HG02610 (cell line): Measurements from ENCODE around the gene CLCF1.

Experiments
- ATAC-seq: cut with Tn5 transposase; IDR thresholded peaks from one replicate; pipeline ENCODE4 v1.9.1; 2021; ENCODE audit warnings: mild to moderate bottlenecking, moderate library complexity; ENCODE audit not compliant: unreplicated experiment

Gene CLCF1

DNA sequence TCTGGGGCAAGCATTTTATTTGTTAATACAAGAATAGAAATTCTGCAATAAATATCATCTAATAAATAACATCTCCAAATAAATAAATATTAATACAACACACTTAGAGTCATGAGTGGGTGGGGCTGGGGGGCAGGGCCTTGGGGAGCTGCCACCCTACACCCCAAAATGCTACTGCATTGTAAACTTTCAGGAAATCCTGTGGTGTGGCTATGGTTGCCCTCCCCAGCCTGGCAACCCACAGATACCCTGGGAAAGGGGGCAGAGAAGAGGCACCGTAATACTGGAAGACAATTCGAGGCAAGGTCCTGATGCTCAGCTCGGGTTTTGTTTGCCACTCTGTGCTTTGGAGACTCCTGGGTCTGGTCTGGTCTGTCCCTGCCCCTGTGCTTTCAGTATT, 9.2 kb downstream of the CLCF1 start:
- ATAC-seq: no peak

DNA sequence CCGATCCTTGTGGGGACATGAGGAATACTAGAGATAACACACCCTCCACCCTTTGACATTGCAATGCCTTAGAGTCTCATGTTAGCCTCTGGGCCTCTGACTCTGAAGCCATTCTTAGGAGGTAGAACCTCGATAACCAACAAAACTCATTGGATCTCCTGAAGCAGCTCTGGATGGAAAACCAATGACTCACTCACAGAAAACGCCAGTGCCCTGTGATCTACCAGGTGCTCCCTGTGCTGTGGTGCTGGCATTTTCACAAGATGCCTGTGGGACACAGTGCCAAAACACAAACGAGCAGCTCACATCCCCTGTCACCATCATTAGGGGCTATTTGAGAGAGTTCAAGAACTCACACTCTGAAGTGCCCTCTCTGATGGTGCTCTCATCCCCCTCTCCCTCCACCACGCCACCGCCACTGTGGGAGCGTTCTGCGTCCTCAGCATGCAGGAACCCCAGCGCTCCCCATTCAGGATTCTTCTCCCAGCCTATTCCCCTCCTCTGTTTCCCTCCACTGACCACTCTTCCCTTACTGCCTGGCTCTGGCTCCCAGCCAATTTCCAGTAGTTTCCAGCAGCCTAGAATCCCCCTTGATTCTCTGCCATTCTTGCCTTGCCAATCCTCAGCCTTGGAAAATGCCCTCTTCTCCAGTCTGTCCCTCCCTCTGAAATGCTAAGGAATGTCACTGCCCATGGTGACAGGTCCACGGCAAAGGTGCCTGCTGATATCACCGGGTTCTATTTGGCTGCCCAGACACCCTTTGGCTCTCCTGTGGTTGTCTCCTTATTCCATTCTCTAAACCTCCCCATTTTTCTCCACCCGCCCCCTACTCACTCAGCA, 15.3 kb downstream of the CLCF1 start:
- ATAC-seq: no peak

DNA sequence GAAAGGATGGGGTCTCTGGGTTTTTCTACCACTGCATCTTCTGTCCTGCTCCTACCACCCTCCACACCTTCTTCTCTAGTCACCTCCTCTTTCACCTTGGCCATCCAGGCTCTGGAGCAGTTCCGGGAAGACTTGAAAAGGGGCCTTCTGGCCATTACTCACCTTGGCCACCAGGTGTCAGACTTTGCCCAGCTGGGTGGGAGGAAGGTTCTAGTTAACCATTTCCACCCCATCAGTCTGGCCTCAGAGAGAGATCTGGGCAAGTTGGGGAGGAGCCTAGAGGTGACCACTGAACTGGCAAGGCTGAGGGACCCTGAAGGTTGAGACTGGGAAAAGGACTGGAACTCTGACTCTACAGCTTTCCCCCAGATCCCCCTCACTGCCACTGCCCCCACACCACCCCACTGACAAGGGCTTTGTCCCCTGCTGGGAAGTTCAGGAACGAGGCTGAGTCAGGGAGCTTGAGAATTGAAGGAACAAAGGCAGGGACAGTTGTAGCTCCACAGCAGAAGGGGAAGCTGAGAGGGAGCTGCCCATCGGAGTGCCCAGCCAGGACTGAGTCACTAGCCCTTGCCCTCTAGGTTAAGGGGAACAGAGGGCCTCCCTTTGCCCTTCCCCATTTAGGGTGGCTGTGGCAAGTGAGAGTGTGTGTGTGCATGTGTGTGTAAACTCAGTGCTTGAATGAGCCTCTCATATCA, 16.4 kb downstream of the CLCF1 start:
- ATAC-seq: no peak

DNA sequence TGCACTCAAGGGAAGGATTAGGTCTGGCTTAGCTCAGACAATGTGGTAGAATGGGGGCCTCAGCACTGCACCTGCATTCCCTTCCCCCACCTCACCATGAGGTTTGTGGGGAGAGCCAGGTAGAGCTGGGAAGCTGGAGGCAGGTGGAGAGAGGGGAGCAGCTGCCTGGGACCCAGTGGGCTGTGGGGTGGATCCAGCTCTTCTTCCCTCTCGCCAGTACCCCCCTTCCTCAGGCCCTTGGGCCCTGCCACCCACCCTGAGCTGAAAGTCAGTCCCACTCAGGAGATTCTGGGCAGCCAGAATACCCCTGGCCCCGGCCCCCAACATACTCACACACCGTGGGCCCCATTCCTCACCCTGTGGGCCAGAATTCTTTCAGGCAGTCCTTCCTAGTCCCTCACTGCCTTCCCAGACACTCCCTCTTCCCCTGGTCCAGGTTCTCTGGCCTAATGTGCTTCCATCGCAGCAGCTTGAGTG, 17.0 kb downstream of the CLCF1 start:
- ATAC-seq: no peak

DNA sequence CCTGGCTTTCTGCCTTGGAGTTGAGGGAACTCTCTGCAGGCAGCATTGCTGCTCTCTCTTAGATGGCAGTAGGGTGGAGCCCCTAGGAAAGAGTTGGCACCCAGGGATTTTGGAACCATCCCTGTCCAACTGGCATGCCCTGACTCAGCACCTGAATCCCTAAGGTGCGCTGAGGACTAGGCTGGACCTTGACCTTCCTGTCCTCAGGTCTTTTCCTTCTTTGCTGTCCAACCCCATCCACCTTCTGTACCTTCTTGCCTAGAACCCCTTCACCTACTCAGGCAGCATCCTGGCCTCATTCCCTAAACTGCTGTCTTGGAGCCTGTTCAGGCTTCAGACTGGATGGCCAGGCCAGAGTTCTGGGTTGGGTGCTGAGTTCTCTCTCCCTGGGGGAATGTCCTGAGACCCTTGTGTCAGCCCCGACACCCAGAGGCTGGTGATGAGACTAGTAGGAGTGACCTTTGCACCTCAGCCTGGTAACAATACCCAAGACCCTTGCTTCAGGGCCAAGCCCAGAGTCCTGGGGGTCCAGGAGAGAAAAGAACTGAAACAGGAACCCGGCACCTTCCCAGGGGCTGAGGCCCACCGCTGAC, 17.5 kb downstream of the CLCF1 start:
- ATAC-seq: no peak

DNA sequence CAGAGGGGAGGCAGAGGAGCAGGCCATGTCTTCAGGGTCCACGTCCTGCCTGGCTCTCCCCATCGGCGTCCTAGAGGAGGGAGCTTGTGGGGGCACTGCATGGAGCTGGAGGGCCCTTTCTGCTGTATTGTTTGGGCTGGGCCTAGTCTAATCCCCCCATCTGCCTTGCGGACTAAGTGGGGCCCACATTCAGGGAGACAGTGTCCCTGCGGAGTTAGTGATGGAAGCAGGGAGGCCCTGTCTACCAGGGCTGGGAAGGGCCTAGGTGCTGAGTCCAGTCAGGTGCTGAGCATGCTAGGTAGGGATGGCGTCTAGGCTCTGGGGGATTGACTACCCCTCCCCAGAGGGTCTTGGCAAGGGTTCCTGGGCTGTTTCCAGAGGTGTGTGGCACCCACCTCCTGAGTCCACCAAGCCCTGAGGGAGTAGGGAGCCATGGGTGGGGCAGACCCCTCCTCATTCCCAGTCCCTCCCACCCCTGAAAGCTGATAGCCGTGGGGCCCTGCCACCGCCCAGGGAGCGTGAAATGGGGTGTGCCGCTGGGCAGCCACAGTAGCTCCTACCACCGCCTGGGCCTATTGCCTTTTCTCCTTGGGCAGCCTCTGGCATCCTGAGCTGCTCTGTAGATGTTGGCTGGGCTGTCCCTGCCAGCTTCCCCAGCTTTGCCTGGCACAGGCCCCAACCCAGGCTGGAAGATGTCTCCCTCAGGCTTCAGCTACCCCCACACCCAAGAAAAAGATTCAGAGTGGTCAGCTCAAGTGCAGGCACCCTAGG, 18.2 kb downstream of the CLCF1 start:
- ATAC-seq: no peak

DNA sequence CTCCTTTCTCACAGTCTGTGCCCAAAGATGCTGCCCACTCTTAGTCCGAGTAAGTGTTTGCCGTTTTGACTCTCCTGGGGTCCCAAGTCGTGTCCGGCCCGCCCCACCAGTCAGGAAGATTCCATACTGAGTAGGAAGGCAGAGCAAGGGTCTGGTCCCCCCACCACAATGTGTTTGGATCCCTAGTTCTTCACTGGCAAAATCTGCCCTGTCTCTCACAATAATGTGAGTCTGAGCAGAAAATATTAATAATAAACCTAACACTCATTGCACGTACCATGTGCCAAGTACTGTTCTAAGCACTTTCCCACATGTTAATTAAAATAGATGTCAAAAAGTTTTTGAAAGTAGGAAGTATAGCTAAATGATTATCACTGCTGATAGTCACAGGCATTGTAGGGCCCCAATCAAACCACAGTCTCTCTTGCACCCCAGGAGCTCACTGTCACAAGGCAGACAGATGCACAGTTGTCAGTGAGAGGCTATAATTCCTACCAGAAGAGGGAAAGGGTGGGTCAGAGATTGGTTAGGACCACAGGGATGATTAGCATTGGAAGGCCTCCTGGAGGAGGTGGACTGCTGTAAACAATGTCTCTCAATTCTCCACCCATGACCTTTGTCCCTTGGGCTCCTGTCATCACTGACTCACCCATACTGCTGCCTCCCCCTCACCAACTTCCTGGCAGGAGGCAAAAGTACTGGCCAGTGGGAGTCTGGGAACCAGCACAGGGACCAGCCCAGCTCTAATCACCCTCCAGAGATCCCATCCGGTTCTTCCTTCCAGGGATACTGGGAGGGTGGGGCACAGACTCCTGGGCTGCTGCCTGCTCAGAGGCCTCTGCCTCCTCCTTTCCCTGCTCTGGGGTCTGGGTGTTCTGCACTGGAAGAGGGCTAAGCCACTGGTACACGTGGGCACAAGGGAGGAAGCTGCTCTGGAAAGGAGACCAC, 19.0 kb downstream of the CLCF1 start:
- ATAC-seq: no peak

DNA sequence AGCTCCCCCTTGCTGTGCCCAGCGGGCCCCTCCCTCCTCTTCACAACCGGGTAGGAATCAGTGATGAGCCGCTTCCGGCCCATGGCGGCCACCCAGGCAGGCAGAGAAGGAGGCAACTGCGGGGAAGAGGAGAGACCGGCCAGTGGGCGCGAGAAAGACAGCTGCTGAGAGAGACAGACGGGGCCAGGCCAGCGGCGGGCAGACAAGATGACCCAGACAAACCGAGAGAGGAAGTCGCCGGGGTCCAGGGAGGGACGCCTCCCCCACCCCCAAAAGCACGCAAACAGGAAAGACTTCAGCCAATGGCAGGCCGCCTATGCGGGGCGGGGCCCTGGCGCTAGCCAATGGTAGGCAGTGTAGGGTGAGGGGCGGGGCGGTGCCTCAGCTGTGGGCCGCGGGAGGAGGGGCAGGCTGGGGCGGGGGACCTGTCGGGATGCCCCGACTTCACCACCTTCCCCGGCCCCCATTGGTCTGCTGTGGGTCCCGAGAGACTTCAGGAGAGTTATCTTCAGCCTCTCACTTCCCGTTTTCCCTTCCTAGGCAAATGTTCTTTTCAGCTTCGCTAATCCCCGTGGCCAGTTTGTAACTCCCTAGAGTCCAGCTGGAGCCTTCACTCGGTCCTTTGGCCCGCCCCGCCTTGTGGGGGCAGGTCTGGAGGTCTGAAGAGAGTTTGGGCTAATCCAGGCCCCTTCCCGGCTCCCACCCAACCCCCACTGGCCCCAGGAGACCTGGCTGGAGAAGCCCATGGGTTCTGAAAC, 19.9 kb downstream of the CLCF1 start, which contains the start of gene POLD4:
POLD4 (minus strand) TSS at position 230 of the 758 bp plus-strand sequence; CDS start at position 83, 147 bp downstream.
- peak; percentile 81 for ATAC-seq

DNA sequence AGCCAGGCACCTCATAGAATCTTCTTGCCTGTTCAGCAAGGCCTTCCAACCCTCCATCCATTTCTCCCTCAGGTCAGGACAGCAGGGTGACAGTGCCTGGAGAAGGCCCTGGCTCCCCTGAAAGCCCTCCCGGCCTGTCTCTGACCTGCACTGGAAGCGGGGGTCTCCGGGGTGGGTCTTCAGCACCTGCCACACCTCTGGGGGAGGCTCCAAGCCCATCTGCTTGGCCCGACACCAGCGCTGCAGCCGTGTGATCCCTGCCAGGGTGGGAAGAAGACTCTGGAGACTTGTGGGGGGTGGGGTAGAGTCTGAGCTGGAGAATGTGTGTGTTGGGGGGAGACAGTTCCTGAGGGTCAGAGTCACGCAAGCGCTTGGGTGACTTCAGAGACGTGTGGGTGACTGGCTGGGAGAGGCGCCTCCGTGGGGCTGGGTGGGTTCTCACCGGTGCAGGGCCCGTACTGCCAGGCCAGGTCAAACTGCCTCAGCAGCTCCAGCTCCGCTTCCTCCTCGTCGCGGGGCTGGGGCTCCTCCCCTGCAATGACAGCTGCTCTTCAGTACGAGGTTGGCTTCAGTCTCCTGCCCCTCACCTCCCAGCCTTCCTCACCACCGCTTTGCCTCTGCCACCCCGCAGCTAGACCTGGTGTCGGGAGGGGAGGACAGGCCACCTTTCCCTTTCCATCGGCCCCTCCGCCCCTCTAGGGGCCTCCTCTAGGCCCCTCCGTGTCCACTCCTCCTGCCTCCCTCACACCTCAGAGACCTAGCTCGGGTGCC, 20.7 kb downstream of the CLCF1 start:
- ATAC-seq: peak; percentile 15

DNA sequence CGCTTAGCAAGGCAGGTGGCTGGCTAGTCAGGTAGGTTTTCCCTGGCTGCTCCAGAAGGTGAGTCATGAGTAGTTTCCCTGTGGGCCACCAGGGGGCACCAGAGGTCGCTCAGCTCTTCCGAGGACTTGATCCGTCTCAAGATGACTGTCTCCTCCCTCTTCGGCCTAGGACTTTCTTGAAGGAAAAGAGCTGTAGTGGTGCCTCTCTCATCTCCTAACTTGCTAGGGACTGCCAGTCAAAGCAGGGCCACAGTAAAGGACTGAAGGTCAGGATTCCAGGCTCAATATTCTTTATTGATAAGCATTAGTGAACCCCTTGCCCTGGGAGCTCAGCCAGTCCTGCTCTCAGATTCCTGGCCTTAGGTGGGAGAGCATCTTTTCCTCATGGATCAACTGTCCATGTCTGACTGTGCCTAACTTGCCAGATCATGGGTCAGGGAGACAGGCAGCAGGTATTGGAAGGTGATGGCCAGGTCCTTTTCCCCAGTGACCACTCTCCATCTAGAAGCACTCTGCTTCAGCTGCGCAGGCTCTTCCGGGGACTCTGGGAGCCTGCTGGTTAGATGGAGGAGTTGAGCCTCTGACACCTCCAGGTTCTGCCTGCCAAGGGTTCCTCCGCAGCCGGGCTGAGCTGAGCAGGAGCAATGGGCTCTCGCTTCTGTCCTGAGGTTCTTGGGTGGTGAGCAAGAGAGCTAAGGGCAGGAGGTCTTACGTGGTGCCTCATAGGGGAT, 22.0 kb downstream of the CLCF1 start:
- ATAC-seq: no peak

DNA sequence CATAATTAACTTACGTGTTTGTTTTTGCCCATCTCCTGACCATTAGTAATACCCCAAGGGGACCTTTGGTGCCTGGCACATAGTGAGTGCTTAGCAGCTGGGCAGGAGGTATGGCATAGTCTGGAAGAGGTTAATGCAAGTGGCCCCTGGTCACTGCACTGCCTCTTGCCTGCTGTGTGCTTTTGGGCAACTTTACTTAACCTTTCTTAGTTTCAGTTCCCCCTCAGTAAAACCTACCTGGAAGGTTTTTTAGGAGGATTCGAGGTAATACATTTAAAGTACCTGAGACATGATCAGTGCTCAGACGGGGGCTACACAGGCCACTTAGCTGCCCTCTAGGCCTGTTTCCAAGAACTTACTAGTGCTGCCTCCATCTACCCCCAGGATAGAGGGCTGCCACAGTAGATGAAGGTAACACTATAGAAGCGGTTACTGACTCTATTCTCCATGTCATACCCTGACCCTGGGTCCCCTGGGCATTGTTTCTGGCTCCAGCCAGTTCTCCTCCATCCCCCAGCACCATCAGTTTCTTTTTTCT, 23.4 kb downstream of the CLCF1 start:
- ATAC-seq: no peak

DNA sequence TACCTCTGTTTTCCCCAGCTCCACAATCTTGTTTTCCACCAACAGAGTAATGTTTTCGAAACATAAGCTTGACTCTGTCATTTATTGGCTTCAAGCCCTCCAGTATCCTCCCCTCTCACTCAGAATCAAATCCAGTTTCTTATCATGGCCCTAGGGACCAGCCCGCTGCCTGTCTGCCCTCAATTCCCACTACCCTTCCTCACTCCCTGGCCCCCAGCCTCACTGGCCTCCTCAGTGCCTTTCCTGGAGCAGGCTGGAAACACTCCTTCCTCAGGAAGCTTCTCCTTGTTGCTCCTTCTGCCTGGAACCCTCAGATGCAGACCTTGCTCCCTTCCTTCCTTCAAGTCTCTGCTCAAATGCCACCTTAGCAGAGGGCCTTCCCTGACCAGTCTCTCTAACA, 23.9 kb downstream of the CLCF1 start:
- no peak for ATAC-seq

DNA sequence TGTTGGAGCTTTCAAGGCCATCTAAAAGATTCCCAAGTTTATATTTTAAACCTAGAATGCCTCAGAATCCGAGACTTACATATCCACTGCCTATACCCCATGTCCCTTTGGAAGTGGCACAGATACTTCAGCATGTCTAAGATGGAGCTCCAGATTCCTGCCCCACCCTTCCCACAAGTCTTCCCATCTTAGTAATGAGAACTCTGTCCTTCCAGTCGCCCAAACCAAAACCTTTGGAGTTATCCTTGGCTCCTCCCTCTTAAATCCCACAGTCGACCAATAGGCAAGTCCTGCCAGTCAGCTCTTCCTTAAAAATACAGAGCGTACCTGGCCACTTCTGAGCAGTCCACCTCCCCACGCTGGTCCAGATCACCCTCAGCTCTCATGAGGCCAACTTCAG, 24.4 kb downstream of the CLCF1 start:
- ATAC-seq: no peak

DNA sequence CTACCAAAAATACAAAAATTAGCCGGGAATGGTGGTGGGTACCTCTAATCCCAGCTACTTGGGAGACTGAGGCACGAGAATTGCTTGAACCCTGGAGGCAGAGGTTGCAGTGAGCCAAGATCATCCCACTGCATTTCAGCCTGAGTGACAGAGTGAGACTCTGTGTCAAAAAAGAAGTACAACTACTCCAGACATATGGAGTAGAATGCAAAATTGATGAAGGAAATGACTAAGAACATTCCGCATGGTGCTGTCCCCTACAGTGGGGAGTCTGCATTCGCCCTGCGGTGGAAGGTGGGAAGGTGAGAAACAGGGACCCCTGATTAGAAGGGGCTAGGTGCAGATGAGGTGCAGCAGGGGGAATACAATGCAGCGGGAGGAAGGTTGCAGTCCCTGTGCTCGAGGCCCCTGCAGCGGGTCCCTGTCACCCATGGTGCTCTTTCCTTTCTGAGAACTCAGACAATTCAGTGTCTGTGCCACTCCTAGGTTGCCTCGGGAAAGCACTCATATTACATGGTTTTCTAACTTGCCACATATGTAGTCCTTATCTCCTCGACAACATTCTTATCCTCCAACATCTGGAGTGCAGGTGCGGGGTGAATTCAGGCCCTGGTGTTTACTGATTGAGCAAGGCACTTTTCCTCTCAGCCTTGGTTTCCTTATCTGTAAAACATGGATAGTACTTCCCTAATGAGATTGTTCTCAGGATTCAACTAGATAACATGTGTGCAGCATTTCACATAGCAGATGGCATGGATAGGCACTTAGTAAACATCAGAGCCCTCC, 25.2 kb downstream of the CLCF1 start:
- no peak for ATAC-seq

DNA sequence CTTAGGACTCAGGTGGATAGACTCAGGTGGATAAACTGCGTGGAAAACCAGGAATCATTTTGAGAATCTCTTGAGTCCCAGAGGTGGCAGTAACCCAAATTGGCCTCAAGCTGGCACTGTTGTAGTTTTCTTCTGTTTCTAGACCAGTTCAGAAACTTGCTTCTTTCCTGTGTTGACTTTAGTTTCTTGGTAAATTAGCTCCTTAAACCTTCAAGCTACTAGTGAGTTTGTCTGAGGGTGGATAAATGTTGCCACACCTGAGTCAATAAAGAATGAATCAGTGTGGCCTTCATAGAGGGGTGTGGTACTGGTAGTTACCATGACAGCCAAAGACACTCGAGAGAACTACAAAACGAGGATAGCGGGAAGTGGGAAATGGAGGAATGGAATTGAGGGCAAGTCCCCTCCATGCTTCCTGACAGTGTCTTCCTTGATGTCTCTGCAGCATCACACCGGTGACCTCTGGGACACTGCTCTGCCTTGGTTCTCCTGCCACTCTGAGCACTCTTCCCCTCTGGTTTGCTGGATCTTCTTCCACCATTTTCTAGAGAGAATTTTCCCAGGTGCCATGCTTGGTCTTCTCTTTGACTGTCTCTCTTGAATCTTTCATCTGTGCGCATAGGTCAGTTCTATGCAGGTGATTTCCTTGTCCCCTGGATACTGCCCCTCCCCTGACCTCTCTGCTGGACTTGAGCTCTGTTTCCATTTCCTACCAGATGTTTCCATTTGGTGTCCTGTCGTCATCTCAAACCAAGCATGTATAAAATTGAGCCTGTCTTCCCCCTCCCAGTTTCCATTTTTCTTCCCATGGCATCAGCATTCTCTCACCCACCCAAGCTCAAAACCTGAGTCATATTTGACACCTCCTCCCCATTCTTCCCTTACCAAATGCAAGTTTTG, 27.2 kb downstream of the CLCF1 start:
- ATAC-seq: no peak
